Neural cell (in vitro differentiated cells): ENCODE results near the gene ACOXL.

ENCODE experiments used
- CTCF ChIP-seq: fragments of 450-650 bp; IDR thresholded peaks from 2 replicates; pipeline ENCODE4 v1.5.1; 2014; ENCODE audit warnings: antibody characterized with exemption, mild to moderate bottlenecking, moderate library complexity; ENCODE audit not compliant: poor library complexity, severe bottlenecking
- EP300 ChIP-seq: fragments of 450-650 bp; conservative IDR thresholded peaks from 2 replicates; pipeline ENCODE4 v1.6.1; 2014; ENCODE audit warnings: antibody characterized with exemption, mild to moderate bottlenecking, moderate library complexity; ENCODE audit not compliant: poor library complexity, severe bottlenecking
- EZH2 ChIP-seq: fragments of 200-600, 300-800 bp; shearing (Covaris generic), sonication (generic); IDR thresholded peaks from 2 replicates; pipeline ENCODE4 v1.6.1; 2014; ENCODE audit warnings: antibody characterized with exemption, low read length, borderline replicate concordance, mild to moderate bottlenecking; ENCODE audit not compliant: insufficient read depth, poor library complexity, severe bottlenecking
- POLR2AphosphoS5 ChIP-seq: IDR thresholded peaks from 2 replicates; pipeline ENCODE4 v1.6.1; 2012
- RAD21 ChIP-seq: fragments of 450-650 bp; conservative IDR thresholded peaks from 2 replicates; pipeline ENCODE4 v1.6.1; 2014; ENCODE audit warnings: antibody characterized with exemption, mild to moderate bottlenecking, moderate library complexity
- REST ChIP-seq: IDR thresholded peaks from 2 replicates; pipeline ENCODE4 v1.6.1; 2012; ENCODE audit warnings: borderline replicate concordance
- SMC3 ChIP-seq: fragments of 450-650 bp; conservative IDR thresholded peaks from 2 replicates; pipeline ENCODE4 v1.6.1; 2014; ENCODE audit warnings: antibody characterized with exemption, mild to moderate bottlenecking, moderate library complexity; ENCODE audit not compliant: poor library complexity
- TAF1 ChIP-seq: IDR thresholded peaks from 2 replicates; pipeline ENCODE4 v1.6.1; 2012; ENCODE audit warnings: low read depth

GRCh38 chr2:110861616-110862260, 129.4 kb downstream of the ACOXL start:
- TF ChIP-seq CTCF (no peak), SMC3 (no peak), POLR2AphosphoS5 (no peak), REST (no peak), RAD21 (no peak), EZH2 (no peak), EP300 (no peak), TAF1 (no peak)
